ENCODE measurements around the gene TPM2. TPM values are rescaled to one million over a fixed set of nuclear protein-coding genes. Genes with fewer than 3 reads are reported as not detected.

Gene TPM2
- total and polyA plus RNA-seq, 2 donors from 2014 or later: 218 to 287 TPM

- H3K27ac ChIP-seq (ENCODE audit: low read depth in 2 of 2, low read length in 2 of 2): no peak overlapping the region
- H3K9ac ChIP-seq (ENCODE audit: low read length in 3 of 3): no peak overlapping the region
- no peak overlapping the region for H3K4me3 ChIP-seq (ENCODE audit: low read length in 3 of 3)
- no peak for FAIRE-seq
- intact Hi-C loops (cut with DNase I): no loop called here
- no peaks in the 10 kb centered on the region for H3K36me3 ChIP-seq (ENCODE audit: control insufficient read depth in 2 of 3, insufficient read depth in 3 of 3, low read length in 3 of 3)
- no peak for TF ChIP-seq CTCF (IDR thresholded peaks at IDR 0.05; ENCODE audit: borderline replicate concordance, extremely low read depth, insufficient read depth)
- DNase-seq: peak in 1 of 5 donors; percentile 24
- peaks cover 0 to 4% (median 4%) of the 10 kb centered on the region in 3 donors for H3K4me1 ChIP-seq (ENCODE audit: control insufficient read depth in 2 of 3, insufficient read depth in 2 of 3, low read depth in 1 of 3, low read length in 3 of 3)
- H3K9me3 ChIP-seq (ENCODE audit: control insufficient read depth in 2 of 3, insufficient read depth in 1 of 3, low read length in 3 of 3): no peaks in the 10 kb centered on the region
- no peaks in the 10 kb centered on the region for H3K27me3 ChIP-seq (ENCODE audit: control insufficient read depth, insufficient read depth, low read length)
Measured at GRCh38 chr9:35651956-35652828, 37.5 kb downstream of the TPM2 start.

- Histone ChIP-seq H3K4me1 (ENCODE audit: control insufficient read depth in 2 of 3, insufficient read depth in 2 of 3, low read depth in 1 of 3, low read length in 3 of 3) (peaks cover 0 to 3% (median 0%) of the 10 kb centered on the region in 3 donors), H3K27ac (ENCODE audit: low read depth in 2 of 2, low read length in 2 of 2) (no peak within 1 kb of the TSS), H3K36me3 (ENCODE audit: control insufficient read depth in 2 of 3, insufficient read depth in 3 of 3, low read length in 3 of 3) (no peaks in the 10 kb centered on the region), H3K9me3 (ENCODE audit: control insufficient read depth in 2 of 3, insufficient read depth in 1 of 3, low read length in 3 of 3) (no peaks in the 10 kb centered on the region), H3K9ac (ENCODE audit: low read length in 3 of 3) (no peak within 1 kb of the TSS), H3K27me3 (ENCODE audit: control insufficient read depth, insufficient read depth, low read length) (no peaks in the 10 kb centered on the region), H3K4me3 (ENCODE audit: low read length in 3 of 3) (no peak within 1 kb of the TSS)
- no peak for TF ChIP-seq CTCF (IDR thresholded peaks at IDR 0.05; ENCODE audit: borderline replicate concordance, extremely low read depth, insufficient read depth)
- no peak for FAIRE-seq
- peak in 1 of 5 donors; percentile 79 for DNase-seq
- intact Hi-C loops (cut with DNase I): no loop called here
Measured at GRCh38 chr9:35650341-35651158, 39.2 kb downstream of the TPM2 start, which contains the start of gene SIT1. TSS of gene SIT1 (minus strand) at chr9:35650931. CDS start at chr9:35650853, 78 bp downstream.

GRCh38 chr9:35649431-35650340, 40.0 kb downstream of the TPM2 start:
- no peak for FAIRE-seq

More at GRCh38 chr9:35649431-35650340, 40.0 kb downstream of the TPM2 start:
- Histone ChIP-seq H3K27ac (ENCODE audit: low read depth in 2 of 2, low read length in 2 of 2) (no peak overlapping the region), H3K36me3 (ENCODE audit: control insufficient read depth in 2 of 3, insufficient read depth in 3 of 3, low read length in 3 of 3) (no peaks in the 10 kb centered on the region), H3K4me3 (ENCODE audit: low read length in 3 of 3) (no peak overlapping the region), H3K9ac (ENCODE audit: low read length in 3 of 3) (no peak overlapping the region), H3K9me3 (ENCODE audit: control insufficient read depth in 2 of 3, insufficient read depth in 1 of 3, low read length in 3 of 3) (no peaks in the 10 kb centered on the region), H3K27me3 (ENCODE audit: control insufficient read depth, insufficient read depth, low read length) (no peaks in the 10 kb centered on the region), H3K4me1 (ENCODE audit: control insufficient read depth in 2 of 3, insufficient read depth in 2 of 3, low read depth in 1 of 3, low read length in 3 of 3) (peaks cover 0 to 3% (median 0%) of the 10 kb centered on the region in 3 donors)
- peak in 1 of 5 donors; percentile 80 for DNase-seq
- no peak for TF ChIP-seq CTCF (IDR thresholded peaks at IDR 0.05; ENCODE audit: borderline replicate concordance, extremely low read depth, insufficient read depth)
- intact Hi-C loops (cut with DNase I): no loop called here

Measured in kidney (tissue), 14 donors.